ENCODE measurements around the gene EPB41L4A. TPM values are rescaled to one million over a fixed set of nuclear protein-coding genes. Genes with fewer than 3 reads are reported as not detected.
A peak's percentile ranks its signal among the peaks of the same experiment; 100 is the strongest.

The EPB41L4A gene
- total RNA-seq, 1 experiment from 2014 or later: 0.53 TPM

GRCh38 chr5:112346411-112347044, 72.5 kb downstream of the EPB41L4A start:
- H3K27me3 ChIP-seq: no peaks in the 10 kb centered on the region
- no peak overlapping the region for H3K4me3 ChIP-seq
- no peaks in the 10 kb centered on the region for H3K36me3 ChIP-seq
- H3K9me3 ChIP-seq: no peaks in the 10 kb centered on the region
- DNase-seq: no peak

- DNase-seq: no peak
- Histone ChIP-seq H3K9me3 (no peaks in the 10 kb centered on the region), H3K27me3 (no peaks in the 10 kb centered on the region), H3K4me3 (no peak overlapping the region), H3K36me3 (no peaks in the 10 kb centered on the region)
Measured at GRCh38 chr5:112344540-112344939, 74.5 kb downstream of the EPB41L4A start.

- H3K27me3 ChIP-seq: no peaks in the 10 kb centered on the region; the same call in 1 of the 2 replicates
- H3K4me3 ChIP-seq: no peak overlapping the region
- no peaks in the 10 kb centered on the region for H3K36me3 ChIP-seq
- no peak for DNase-seq
- H3K9me3 ChIP-seq: no peaks in the 10 kb centered on the region
Measured at GRCh38 chr5:112342389-112342788, 76.7 kb downstream of the EPB41L4A start.

GRCh38 chr5:112339761-112340160, 79.3 kb downstream of the EPB41L4A start:
- no peaks in the 10 kb centered on the region for H3K9me3 ChIP-seq
- no peak overlapping the region for H3K4me3 ChIP-seq
- no peak for DNase-seq
- H3K27me3 ChIP-seq: no peaks in the 10 kb centered on the region; the same call in 1 of the 2 replicates
- no peaks in the 10 kb centered on the region for H3K36me3 ChIP-seq

- no peaks in the 10 kb centered on the region for H3K36me3 ChIP-seq
- H3K4me3 ChIP-seq: no peak overlapping the region
- 0 out of 2 replicates have a peak, but pooled peaks cover 4% of the 10 kb centered on the region for H3K9me3 ChIP-seq
- H3K27me3 ChIP-seq: no peaks in the 10 kb centered on the region; the same call in 1 of the 2 replicates
- peak; percentile 90 for DNase-seq
Measured at GRCh38 chr5:112338681-112339337, 80.3 kb downstream of the EPB41L4A start.

- Histone ChIP-seq H3K4me3 (no peak overlapping the region), H3K9me3 (0 out of 2 replicates have a peak, but pooled peaks cover 4% of the 10 kb centered on the region), H3K27me3 (no peaks in the 10 kb centered on the region; the same call in none of the 2 replicates), H3K36me3 (no peaks in the 10 kb centered on the region)
- DNase-seq: no peak
Measured at GRCh38 chr5:112333331-112333781, 85.7 kb downstream of the EPB41L4A start.

GRCh38 chr5:112331892-112332291, 87.2 kb downstream of the EPB41L4A start:
- no peaks in the 10 kb centered on the region; the same call in none of the 2 replicates for H3K27me3 ChIP-seq
- H3K4me3 ChIP-seq: no peak overlapping the region
- no peak for DNase-seq
- H3K36me3 ChIP-seq: no peaks in the 10 kb centered on the region
- 0 out of 2 replicates have a peak, but pooled peaks cover 4% of the 10 kb centered on the region for H3K9me3 ChIP-seq

GRCh38 chr5:112329419-112330090, 89.5 kb downstream of the EPB41L4A start:
- Histone ChIP-seq H3K36me3 (no peaks in the 10 kb centered on the region), H3K9me3 (0 out of 2 replicates have a peak, but pooled peaks cover 4% of the 10 kb centered on the region), H3K27me3 (no peaks in the 10 kb centered on the region; the same call in 1 of the 2 replicates), H3K4me3 (no peak overlapping the region)
- no peak for DNase-seq

- Histone ChIP-seq H3K4me3 (no peak overlapping the region), H3K9me3 (no peaks in the 10 kb centered on the region), H3K36me3 (no peaks in the 10 kb centered on the region), H3K27me3 (no peaks in the 10 kb centered on the region)
- no peak for DNase-seq
Measured at GRCh38 chr5:112323166-112323565, 95.9 kb downstream of the EPB41L4A start.

- Histone ChIP-seq H3K9me3 (no peaks in the 10 kb centered on the region), H3K27me3 (no peaks in the 10 kb centered on the region), H3K4me3 (no peak overlapping the region), H3K36me3 (no peaks in the 10 kb centered on the region)
- no peak for DNase-seq
Measured at GRCh38 chr5:112320408-112320807, 98.7 kb downstream of the EPB41L4A start.

GRCh38 chr5:112318346-112318745, 100.7 kb downstream of the EPB41L4A start:
- H3K27me3 ChIP-seq: no peaks in the 10 kb centered on the region
- no peak overlapping the region for H3K4me3 ChIP-seq
- DNase-seq: no peak
- no peaks in the 10 kb centered on the region for H3K36me3 ChIP-seq
- no peaks in the 10 kb centered on the region for H3K9me3 ChIP-seq

GRCh38 chr5:112317866-112318265, 101.2 kb downstream of the EPB41L4A start:
- Histone ChIP-seq H3K4me3 (no peak overlapping the region), H3K9me3 (no peaks in the 10 kb centered on the region), H3K36me3 (no peaks in the 10 kb centered on the region), H3K27me3 (no peaks in the 10 kb centered on the region)
- DNase-seq: no peak

GRCh38 chr5:112316731-112317130, 102.3 kb downstream of the EPB41L4A start:
- Histone ChIP-seq H3K36me3 (no peaks in the 10 kb centered on the region), H3K9me3 (no peaks in the 10 kb centered on the region), H3K4me3 (no peak overlapping the region), H3K27me3 (no peaks in the 10 kb centered on the region)
- no peak for DNase-seq

GRCh38 chr5:112316006-112316405, 103.1 kb downstream of the EPB41L4A start:
- Histone ChIP-seq H3K9me3 (no peaks in the 10 kb centered on the region), H3K36me3 (no peaks in the 10 kb centered on the region), H3K4me3 (no peak overlapping the region), H3K27me3 (no peaks in the 10 kb centered on the region)
- no peak for DNase-seq

GRCh38 chr5:112312295-112313275, 106.5 kb downstream of the EPB41L4A start:
- H3K9me3 ChIP-seq: no peaks in the 10 kb centered on the region
- DNase-seq: no peak
- H3K36me3 ChIP-seq: no peaks in the 10 kb centered on the region; the same call in 1 of the 2 replicates
- H3K4me3 ChIP-seq: no peak overlapping the region
- no peaks in the 10 kb centered on the region for H3K27me3 ChIP-seq

GRCh38 chr5:112310746-112311145, 108.3 kb downstream of the EPB41L4A start:
- Histone ChIP-seq H3K27me3 (no peaks in the 10 kb centered on the region), H3K36me3 (no peaks in the 10 kb centered on the region; the same call in 1 of the 2 replicates)
- peak; percentile 8 for DNase-seq

More at GRCh38 chr5:112310746-112311145, 108.3 kb downstream of the EPB41L4A start:
- no peak overlapping the region for H3K4me3 ChIP-seq
- no peaks in the 10 kb centered on the region for H3K9me3 ChIP-seq
